Amniotic epithelial cell (primary cell): Measurements from ENCODE around the gene NMT2.

Source experiments
- DNase-seq: peaks from one replicate; pipeline ENCODE4 v3.0.0-alpha.2; 2010; ENCODE audit warnings: low read depth

NMT2 gene

DNA sequence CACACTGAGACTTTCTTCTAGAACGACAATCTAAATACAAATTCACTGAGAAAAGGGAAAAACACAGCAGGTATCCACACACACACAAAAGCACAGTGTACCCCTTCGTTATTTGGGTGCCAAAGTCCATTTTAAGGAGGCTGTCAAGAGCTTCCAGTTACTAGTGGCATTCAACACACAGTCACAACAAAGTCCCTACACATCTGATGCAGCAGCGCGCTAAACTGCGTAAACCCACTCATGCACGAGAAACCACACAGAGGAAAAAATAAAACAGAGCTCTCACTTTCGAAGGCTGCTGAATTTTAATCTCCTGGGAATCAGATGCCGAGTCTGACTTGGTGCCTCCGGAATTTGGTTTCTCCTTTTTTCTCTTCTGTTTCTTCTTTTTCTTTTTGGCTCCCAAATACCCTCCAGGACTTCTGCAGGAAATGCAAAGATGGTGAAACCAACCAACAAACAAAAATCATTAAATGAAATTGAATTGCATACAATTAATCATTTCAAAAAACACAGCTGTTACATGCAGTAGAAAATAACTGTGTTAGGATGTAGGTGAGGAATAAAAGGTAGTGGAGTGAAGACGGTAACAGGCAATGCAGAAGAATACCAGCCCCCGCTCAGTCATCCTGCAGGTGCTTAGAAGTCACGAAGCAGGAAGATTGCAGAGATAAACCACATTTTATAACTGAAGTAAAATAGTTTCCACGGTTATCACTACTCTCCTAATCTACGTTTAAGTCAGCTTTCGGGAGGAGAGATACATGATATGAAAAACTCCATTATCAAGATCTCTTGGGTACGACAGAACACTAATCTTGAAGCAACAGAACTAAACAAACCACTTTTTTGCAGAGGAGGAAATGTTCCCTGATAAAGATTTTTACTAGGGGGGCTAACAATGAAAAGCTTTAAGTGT is 27.1 kb downstream of the NMT2 start:
- no peak for DNase-seq

DNA sequence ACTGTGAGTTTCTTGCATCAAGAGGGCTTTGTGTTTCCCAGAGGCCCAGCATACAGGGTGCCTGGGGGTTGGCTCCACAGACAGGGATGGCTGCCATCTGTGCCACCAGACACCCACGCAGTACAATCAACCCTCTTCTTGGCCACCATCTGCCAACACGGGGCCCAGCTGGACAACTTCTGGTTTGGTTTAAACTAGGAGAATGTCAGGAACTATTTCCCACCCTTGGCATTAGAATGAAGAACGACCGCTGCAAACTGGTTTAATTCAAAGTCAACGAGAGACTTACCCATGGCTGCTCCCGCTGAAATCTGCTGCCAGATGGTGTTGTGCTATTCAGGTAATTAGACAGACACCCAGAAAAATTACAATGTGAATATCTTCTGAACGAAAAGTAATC is 27.8 kb downstream of the NMT2 start:
- DNase-seq, result no peak

DNA sequence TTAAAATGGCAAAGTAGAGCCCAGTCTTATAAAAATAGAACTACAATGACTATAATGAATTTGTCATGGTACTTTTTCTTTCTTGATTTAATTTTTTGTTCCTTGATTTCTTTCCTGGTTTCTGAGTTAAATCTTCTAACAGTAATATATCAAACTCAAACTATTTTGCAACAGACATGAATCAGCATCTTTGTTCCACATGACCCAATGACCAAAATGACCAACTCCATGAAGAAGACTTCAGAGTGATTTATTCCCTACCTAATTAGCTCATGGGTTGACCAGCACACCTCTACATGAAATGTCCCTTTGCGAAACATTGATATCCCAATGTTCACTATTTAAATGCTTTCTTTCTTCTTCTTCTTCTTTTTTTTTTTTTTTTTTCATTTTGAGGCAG is 30.9 kb downstream of the NMT2 start:
- peak; percentile 66 for DNase-seq

DNA sequence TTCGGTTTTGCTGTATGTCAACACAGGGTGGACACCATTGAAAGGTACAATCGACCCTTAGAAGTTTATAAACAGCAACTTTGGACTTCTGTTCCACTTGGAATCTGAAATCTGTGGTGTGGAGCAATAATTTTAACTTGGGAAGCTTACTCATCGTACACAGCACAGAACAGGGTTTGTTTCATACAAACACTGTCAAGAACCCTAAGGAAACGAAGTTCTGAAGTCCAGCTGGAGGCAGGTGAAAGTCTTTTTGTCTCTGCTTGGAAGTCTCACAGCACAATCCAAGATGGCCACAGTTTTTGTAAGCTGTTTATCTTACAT is 31.5 kb downstream of the NMT2 start:
- DNase-seq, result peak; percentile 74

DNA sequence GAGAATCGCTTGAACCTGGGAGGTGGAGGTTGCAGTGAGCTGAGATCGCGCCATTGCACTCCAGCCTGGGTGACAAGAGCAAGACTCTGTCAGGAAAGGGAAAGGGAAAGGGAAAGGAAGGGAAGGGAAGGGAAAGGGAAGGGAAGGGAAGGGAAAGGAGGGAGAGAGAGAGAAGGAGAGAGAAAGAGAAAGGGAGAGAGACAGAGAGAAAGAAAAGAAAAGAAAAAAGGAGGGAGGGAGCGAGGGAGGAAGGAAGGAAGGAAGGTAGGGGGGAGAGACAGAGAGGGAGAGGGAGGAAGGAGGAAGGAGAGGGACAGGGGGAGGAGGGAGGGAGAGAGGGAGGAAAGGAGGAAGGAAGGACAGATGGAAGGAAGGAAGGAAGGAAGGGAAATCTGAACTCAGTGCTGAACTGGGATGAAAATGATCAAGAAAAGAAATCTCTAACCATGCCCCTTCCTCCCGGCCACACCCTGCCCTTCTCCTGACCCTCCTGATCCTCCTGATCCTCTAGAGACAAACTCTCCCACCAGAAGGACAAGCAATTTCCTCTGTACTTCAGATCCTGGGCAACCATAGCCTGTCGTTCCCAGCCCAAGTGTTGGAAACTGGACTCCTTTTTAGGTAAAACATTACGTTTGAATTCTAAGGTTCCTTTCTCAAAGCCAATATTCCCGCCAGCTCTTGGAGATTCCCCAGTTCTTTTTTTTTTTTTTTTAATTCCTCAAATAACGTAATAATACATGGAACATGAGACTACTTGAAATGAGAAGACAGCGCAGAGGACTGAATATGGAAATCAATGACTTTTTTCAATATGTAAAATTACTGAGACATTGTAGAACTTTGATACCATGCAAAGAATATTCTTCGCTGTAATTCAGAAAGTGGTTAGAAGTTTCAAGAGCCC is 32.1 kb downstream of the NMT2 start:
- no peak for DNase-seq

DNA sequence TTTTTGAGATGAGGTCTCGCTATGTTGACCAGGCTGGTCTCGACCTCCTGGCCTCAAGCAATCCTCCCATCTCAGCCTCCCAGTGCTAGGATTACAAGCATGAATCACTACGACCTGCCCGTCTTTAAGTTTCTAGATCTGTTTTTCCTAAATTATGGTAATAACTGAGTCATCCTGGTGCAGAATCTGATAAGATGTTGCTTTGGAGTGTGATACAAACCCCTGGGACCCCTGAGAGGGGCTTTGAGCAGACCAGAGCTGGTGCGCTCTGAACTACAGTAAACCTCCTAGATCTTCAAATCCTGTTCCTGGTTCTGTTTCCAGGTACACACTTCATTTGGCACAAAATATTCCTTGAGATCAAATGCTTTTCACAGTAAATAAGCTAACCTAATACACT is 37.2 kb downstream of the NMT2 start:
- DNase-seq, result no peak

DNA sequence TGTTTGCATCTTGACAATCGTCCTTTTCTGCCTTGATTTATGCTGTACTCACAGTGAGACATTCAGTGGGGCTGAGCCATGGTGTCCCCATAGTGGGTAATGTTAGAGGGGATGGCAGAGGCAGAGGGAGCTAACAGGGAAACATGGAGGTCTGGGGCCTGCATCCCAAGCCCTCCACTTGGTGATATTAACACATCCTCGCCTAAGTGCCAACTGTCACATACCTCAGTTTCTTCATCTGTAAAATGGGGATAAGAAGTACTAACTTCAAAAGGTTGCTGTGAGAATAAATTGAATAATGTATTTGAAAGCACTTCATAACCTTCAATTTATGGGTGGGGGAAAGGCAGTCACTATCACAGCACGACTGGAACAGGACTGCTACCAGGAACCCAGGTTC is 43.6 kb downstream of the NMT2 start:
- no peak for DNase-seq

DNA sequence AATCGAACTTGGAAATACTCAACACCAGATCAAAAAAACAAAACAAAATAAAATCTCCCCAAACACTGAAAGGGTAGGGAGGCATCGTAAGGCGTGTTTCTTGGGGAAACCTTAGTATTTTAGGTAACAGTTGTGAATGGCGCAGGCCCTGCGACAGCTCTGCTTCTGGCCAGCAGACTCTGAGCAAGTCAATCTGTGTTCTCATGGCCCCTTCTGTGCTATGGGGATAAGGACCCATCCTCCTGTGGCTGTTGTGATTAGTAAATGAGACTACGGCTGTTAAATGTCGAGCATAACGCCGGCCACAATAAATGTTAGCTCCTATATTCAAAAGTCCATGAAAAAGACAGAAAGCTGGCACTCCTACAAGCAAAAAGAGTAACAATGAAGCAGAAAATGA is 44.3 kb downstream of the NMT2 start:
- DNase-seq, result no peak

DNA sequence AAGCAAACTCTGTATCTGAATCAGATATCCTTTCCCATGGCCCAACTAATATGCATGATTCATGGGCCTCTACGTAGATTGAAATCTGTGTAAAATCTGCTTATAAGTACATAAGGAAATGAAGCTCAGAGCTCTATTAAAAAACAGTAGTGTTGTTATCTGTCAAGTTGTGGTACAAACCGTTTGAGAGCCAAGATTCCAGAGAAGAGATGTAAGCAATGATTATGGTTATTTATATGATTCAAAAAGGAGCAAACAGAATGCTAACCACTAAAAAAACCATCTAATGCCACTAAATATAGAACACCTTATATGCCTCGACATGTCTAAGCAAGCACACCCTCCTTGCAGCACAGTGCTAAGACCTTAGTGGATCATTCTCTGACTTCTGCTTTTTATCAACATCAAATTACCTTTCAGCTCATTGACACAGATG is 44.7 kb downstream of the NMT2 start:
- DNase-seq, result peak; percentile 98

DNA sequence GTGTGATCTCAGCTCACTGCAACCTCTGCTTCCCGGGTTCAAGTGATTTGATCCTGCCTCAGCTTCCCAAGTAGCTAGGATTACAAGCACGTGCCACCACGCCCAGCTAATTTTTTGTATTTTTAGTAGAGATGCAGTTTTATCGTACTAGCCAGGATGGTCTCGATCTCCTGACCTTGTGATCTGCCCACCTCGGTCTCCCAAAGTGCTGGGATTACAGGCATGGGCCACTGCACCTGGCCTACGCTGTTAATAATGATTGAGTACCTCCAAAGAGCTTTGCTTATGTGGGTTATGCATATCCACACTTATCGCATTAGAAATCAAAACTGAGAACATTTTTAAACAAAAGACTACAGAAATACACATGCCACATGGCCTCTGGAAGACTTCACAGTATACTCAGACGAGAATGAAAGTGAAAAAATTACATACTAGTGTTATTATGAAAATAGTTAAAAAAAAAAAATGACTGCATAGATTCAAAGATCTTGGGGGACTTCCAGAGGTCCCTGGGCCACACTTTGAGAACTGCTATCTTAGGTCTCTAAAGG is 45.9 kb downstream of the NMT2 start:
- DNase-seq, result no peak

DNA sequence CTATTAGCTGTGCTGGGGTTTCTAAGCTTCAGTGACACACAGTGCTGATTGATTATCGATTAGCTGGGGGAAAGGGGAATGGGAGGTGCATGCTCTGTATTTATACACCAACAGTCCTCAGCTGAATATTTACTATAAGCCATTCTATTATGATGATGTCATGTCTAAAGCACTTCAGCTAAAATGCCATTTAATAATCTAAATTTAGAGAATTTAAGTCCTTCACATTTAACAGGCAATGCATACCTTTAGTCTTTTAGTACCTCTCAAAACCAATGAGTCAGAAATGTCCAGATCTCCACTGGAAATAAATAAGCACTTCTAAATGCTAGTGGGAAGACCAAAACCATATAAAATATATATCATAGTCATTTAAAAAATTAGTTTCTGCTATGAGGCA is 46.8 kb downstream of the NMT2 start:
- no peak for DNase-seq

DNA sequence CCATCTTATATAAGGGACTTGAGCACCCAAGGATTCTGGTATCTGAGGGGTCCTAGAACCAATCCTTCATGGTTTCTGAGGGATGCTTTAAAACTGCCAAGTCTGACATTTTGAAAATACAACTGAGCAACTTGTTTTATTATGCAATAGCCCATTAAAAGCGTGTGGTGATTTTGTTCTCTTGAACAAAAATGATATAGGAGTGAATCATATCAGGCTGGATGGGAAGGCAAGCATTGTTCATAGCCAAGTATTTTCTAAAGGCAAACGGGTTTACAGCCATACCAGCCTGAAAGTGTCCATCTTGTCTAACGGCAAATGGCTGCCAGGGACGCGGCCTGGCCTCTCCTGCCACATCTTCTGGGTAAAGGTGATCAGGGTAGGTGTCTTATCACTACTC is 48.0 kb downstream of the NMT2 start:
- DNase-seq, result peak; percentile 93

DNA sequence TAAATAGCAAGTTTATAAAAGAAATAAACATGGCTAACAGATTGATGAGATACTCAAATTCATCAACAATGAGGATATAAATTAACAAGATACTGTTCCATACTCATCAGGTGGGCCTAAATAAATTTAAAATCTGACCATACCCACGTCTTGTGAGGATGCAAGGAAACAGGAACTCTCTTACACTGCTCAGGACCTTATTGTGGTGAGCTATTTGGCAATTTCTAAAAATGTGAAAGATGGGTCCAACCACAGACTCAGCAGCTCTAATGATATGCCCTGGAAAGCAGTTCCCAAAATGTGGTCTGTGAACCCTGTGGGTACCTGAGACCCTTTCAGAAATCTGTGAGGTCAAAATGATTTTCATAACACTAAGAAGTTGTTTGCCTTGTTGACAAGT is 49.9 kb downstream of the NMT2 start:
- no peak for DNase-seq

DNA sequence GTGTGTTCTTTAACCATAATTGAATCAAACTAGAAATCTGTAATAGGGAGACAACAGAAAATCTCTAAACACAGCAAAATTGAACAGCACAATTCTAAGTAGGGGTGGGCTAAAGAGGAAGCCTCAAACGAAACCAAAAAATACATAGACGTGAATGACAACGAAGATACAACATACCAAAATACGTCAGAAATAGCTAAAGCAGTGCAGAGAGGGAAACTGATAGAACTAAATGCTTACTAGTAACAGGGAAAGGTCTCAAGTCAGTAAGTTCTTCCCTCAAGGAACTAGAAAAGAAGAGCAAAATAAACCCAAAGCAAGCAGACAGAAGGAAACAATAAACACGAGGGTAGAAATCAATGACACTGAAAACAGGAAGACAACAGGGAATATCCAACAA is 52.3 kb downstream of the NMT2 start:
- DNase-seq, result no peak

DNA sequence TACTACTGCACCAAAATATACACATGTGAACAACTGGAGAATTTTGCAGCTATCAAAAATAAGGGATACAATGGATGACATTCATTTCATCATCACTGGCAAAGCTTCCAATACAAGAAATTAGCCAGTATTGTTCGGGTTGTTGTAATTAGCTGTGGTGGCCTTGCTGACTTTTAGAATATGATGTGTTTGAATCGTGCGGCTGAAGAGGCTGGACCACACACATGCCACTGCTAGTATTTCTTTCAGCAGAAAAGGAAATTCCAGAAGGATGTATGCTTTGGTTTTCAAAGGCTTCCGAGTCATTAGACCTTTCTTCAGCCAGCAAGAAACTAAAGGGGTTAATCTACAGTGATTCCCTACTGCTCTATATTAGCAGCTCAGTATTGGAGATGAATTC is 54.7 kb downstream of the NMT2 start:
- no peak for DNase-seq

DNA sequence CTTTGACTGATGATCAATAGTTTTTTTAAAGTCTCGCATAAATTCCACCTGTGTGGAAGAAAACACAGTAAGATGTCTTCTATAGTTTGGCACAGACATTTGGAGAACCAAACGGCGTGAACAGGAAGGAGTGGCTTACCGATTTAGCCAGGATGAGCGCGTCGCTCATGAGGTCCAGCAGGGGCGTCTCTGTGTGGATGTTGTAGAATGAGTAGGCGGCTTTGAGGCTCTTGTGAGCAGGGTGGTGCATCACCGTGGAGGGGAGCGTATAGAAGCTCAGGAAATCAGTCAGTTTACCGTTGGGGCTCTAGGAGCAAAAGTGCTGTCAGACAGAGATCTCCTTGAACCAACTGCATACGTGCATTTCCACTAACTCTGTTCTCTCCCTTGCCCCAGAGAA is 55.8 kb downstream of the NMT2 start:
- no peak for DNase-seq

DNA sequence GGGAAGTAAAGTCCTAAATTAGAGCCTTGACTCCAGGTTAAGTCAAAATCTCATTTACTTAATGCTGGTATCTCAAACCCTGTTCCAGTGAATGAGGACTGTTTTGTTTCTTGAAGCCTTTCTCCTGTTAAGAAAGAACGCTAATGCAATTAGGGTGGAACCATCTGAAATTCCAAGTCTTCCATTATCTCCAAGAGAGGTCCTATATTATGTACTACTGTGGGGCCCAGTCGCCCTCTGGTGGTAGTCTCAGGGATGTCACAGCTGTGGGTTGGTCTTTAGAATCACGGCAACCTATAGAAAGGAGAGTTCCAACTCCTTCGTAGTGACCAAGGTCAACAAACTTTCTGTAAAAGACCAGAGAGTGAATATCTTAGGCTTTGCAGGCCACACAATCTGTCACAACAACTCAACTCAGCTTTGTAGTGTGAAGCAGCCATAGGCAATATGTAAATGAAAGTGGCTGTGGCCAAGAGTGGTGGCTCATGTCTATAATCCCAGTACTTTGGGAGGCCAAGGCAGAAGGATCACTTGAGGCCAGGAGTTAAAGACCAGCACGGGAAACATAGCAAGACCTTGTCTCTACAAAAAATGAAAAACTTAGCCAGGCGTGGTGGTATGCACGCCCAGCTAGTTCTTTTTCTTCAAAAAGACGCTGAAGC is 62.0 kb downstream of the NMT2 start:
- DNase-seq, result peak; percentile 70

DNA sequence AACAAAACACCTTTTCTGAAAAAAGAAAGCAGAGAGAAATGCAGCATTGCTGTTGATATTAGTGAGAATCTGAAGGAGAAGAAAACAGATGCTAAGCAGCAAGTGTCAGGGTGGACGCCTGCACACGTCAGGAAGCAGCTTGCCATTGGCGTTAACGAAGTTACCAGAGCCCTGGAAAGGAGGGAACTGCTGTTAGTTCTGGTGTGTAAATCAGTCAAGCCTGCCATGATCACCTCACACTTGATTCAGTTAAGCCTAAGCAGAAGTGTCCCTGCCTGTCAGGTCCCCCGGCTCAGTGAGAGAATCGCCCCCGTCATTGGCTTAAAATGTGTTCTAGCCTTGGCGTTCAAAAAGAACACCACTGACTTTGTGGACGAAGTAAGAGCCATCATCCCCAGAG is 65.0 kb downstream of the NMT2 start:
- no peak for DNase-seq

DNA sequence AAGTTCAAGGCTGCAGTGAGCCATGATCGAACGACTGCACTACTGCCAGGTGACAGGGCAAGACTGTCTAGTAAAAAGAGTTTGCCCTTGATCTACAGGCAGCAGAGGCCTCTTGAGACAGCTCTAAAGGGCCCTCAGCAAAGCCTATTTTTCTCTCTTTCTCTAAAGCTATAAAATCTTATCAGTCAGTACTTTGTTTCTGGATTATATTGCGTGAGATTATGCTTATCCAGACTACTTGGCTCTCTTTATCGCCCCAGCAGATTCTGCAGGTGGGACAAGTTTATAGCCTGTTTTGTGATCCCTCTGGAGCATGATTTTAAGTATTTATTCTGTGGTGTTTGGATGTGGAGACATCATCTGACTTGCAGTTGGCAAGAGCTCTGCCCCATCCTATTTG is 68.6 kb downstream of the NMT2 start:
- no peak for DNase-seq

DNA sequence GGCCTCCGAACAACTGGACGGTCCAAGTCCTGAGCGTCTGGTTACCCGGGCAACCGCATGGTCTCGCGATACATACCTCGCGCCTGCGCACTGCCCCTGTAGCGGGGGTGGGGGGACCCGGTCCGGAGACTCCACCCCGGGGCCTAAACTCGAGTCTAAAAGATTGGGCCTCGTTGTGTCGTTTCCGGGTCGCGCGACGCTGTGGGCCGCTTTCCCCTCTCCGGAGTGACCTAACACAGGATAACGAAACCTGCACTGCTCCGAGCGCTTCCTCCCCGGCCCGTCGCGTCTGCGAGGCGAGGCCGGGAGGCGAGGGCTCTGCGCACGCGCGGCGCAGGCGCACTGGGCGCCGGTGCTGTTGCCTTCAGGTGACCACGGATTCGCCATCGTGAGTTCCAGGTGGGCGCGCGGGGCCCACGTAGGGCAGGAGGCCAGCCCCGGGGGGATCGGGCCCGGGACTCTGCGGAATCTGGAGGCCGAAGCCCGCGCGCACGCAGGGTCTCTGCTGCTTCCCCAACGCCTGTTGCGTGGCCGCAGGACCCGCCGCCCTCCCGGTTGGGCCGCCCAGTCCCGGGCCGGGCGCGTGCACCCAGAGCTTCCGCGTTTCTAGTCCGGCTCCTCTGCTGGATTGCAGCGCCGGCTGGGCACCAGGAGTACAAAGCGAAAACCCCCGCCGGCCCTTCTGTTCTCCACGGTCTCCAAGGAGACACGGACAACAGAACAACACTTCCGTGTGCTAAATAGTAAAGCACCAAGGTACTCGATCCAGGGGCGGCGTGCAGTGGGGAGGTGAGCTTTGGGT is 71.3 kb downstream of the NMT2 start, which contains the start of gene RPP38:
Gene RPP38, plus strand, starts transcription at position 345 of the 802 bp plus-strand sequence. CDS start 5,960 bp downstream, outside the sequence.
- peak; percentile 90 for DNase-seq

DNA sequence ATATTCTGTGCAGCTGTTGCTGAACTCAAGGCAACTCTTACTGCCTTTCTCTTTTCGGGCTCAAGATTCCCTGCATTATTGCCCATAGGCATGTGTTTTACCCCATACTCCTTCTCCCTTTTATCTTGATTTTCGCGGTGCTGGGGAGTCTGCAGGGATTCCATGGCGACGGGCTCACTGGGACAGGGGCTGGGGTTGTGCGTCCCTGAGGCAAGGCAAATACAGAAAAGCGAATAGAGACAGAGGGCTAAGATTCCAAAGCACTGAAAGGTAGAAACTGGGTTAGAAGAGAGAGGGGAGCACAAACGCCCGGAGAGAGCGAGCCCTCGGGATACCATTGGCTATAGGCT is 71.9 kb downstream of the NMT2 start:
- DNase-seq, result no peak
